ENCODE measurements around the gene USP22. TPM values are rescaled to one million over a fixed set of nuclear protein-coding genes. Genes with fewer than 3 reads are reported as not detected.

USP22 gene
- polyA plus RNA-seq, 1 donor (not counting 4 experiments of a cell fraction or from before 2014, with no cell fraction given): 111 TPM

DNA sequence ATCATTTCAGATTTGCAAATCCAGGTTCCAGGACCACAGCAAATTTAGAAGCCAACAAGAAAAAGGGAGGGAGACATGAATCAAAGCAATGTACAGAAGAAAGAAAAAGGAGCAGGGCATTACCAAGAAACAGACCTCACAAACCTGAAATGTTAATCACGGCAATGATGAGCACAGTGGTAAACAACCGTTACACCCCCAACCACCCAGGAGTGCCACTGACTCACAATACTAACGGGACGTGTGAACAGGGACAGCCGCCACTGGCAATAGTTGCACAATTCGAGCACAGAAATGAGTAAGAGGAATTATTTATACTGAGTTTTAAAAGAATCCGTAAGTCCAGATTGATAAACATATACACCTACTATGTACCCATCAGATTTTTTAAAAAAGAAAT, 13.8 kb downstream of the USP22 start:
- Histone ChIP-seq H3K79me2 (ENCODE audit: control insufficient read depth, insufficient read depth, low read length) (peaks cover 100% of the 10 kb centered on the region), H3K4me3 (ENCODE audit: control insufficient read depth in 2 of 3, extremely low read depth in 1 of 3, insufficient read depth in 2 of 3, low read depth in 1 of 3, low read length in 3 of 3) (no peak overlapping the region), H2AFZ (ENCODE audit: control insufficient read depth, low read length) (no peak overlapping the region), H3K9me1 (ENCODE audit: control insufficient read depth, extremely low read depth, insufficient read depth, low read length) (peaks cover 3% of the 10 kb centered on the region), H3K36me3 (ENCODE audit: control insufficient read depth in 2 of 2, extremely low read depth in 1 of 2, insufficient read depth in 2 of 2, low read length in 2 of 2) (peaks cover 29 to 43% of the 10 kb centered on the region in 2 experiments), H3K4me1 (ENCODE audit: control insufficient read depth, extremely low read depth, insufficient read depth, low read length) (peaks cover 4% of the 10 kb centered on the region), H3K9ac (ENCODE audit: control insufficient read depth, extremely low read depth, insufficient read depth, low read length) (no peak overlapping the region), H3K9me3 (ENCODE audit: control insufficient read depth, low read depth, low read length) (no peaks in the 10 kb centered on the region), H4K20me1 (ENCODE audit: control insufficient read depth, extremely low read depth, insufficient read depth, low read length) (peaks cover 72% of the 10 kb centered on the region), H3K27me3 (ENCODE audit: control insufficient read depth, extremely low read depth, insufficient read depth, low read length) (no peaks in the 10 kb centered on the region), H3K27ac (ENCODE audit: control insufficient read depth, insufficient read depth, low read length) (peak overlapping the region; percentile 56), H3K4me2 (ENCODE audit: control insufficient read depth, extremely low read depth, insufficient read depth, low read depth, low read length) (no peak overlapping the region)
- dilution Hi-C loops (cut with MboI; ENCODE audit: extremely low pct_ligation_motif_present, low sequenced_read_pairs): no loop called here
- FAIRE-seq (no peak), DNase-seq (ENCODE audit: low read depth, low spot score) (no peak)
- TF ChIP-seq, protein P1, sequence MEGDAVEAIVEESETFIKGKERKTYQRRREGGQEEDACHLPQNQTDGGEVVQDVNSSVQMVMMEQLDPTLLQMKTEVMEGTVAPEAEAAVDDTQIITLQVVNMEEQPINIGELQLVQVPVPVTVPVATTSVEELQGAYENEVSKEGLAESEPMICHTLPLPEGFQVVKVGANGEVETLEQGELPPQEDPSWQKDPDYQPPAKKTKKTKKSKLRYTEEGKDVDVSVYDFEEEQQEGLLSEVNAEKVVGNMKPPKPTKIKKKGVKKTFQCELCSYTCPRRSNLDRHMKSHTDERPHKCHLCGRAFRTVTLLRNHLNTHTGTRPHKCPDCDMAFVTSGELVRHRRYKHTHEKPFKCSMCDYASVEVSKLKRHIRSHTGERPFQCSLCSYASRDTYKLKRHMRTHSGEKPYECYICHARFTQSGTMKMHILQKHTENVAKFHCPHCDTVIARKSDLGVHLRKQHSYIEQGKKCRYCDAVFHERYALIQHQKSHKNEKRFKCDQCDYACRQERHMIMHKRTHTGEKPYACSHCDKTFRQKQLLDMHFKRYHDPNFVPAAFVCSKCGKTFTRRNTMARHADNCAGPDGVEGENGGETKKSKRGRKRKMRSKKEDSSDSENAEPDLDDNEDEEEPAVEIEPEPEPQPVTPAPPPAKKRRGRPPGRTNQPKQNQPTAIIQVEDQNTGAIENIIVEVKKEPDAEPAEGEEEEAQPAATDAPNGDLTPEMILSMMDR (optimal IDR thresholded peaks at IDR 0.05 in 1 of 3, IDR thresholded peaks at IDR 0.05 in 1 of 3, conservative IDR thresholded peaks at IDR 0.05 in 1 of 3; ENCODE audit: extremely low read depth in 1 of 3, insufficient read depth in 2 of 3, low read length in 3 of 3): no peak
- TF ChIP-seq EZH2 (IDR thresholded peaks at IDR 0.05; ENCODE audit: low read length): no peak

- Histone ChIP-seq H3K79me2 (ENCODE audit: control insufficient read depth, insufficient read depth, low read length) (peaks cover 100% of the 10 kb centered on the region), H3K9me3 (ENCODE audit: control insufficient read depth, low read depth, low read length) (no peaks in the 10 kb centered on the region), H3K4me2 (ENCODE audit: control insufficient read depth, extremely low read depth, insufficient read depth, low read depth, low read length) (no peak overlapping the region), H3K9me1 (ENCODE audit: control insufficient read depth, extremely low read depth, insufficient read depth, low read length) (peaks cover 3% of the 10 kb centered on the region), H3K4me3 (ENCODE audit: control insufficient read depth in 2 of 3, extremely low read depth in 1 of 3, insufficient read depth in 2 of 3, low read depth in 1 of 3, low read length in 3 of 3) (no peak overlapping the region), H3K4me1 (ENCODE audit: control insufficient read depth, extremely low read depth, insufficient read depth, low read length) (peaks cover 4% of the 10 kb centered on the region), H4K20me1 (ENCODE audit: control insufficient read depth, extremely low read depth, insufficient read depth, low read length) (peaks cover 69% of the 10 kb centered on the region), H3K36me3 (ENCODE audit: control insufficient read depth in 2 of 2, extremely low read depth in 1 of 2, insufficient read depth in 2 of 2, low read length in 2 of 2) (peaks cover 35 to 46% of the 10 kb centered on the region in 2 experiments), H3K27ac (ENCODE audit: control insufficient read depth, insufficient read depth, low read length) (no peak overlapping the region), H3K27me3 (ENCODE audit: control insufficient read depth, extremely low read depth, insufficient read depth, low read length) (no peaks in the 10 kb centered on the region), H3K9ac (ENCODE audit: control insufficient read depth, extremely low read depth, insufficient read depth, low read length) (no peak overlapping the region), H2AFZ (ENCODE audit: control insufficient read depth, low read length) (no peak overlapping the region)
- TF ChIP-seq EZH2 (IDR thresholded peaks at IDR 0.05; ENCODE audit: low read length): no peak
- TF ChIP-seq, protein P1 (optimal IDR thresholded peaks at IDR 0.05 in 1 of 3, IDR thresholded peaks at IDR 0.05 in 1 of 3, conservative IDR thresholded peaks at IDR 0.05 in 1 of 3; ENCODE audit: extremely low read depth in 1 of 3, insufficient read depth in 2 of 3, low read length in 3 of 3): no peak
- DNase-seq (ENCODE audit: low read depth, low spot score): no peak
- FAIRE-seq: no peak
- dilution Hi-C loops (cut with MboI; ENCODE audit: extremely low pct_ligation_motif_present, low sequenced_read_pairs): no loop called here
These were observed 14.6 kb downstream of the USP22 start for GRCh38 chr17:21028192-21028591.

Measured in keratinocyte (primary cell).